ENCODE results near the gene H2AZ1. TPM values are rescaled to one million over a fixed set of nuclear protein-coding genes. Genes with fewer than 3 reads are reported as not detected.

The H2AZ1 gene
- total and polyA plus RNA-seq, 9 of the 15 experiments (the other 6 are each of a cell fraction or from before 2014, with no cell fraction given) = 605 to 4,380 (median 768) TPM

- TF ChIP-seq PHB (CRISPR knock-in tag; IDR thresholded peaks at IDR 0.05) = no peak
Observed at GRCh38 chr4:99986792-99987191, 36.7 kb upstream of the H2AZ1 start (continued).

- Histone ChIP-seq H3K27me3 (ENCODE audit: control insufficient read depth in 2 of 2, insufficient read depth in 2 of 2, low read length in 2 of 2) (no peaks in the 10 kb centered on the region), H3K9me1 (ENCODE audit: control insufficient read depth, insufficient read depth, low read length) (no peaks in the 10 kb centered on the region), H3K27ac (ENCODE audit: extremely low read depth, low read depth, low read length) (no peak overlapping the region), H3K79me2 (ENCODE audit: control insufficient read depth, insufficient read depth, low read length) (no peaks in the 10 kb centered on the region), H3K4me3 (no peak overlapping the region), H3K36me3 (ENCODE audit: control insufficient read depth, insufficient read depth, low read length) (no peaks in the 10 kb centered on the region), H3K9me3 (replicated peaks; ENCODE audit: control insufficient read depth, insufficient read depth, low read depth, low read length) (no peaks in the 10 kb centered on the region), H2AFZ (ENCODE audit: low read depth, low read length) (no peak overlapping the region), H4K20me1 (replicated peaks; ENCODE audit: control insufficient read depth, insufficient read depth, low read length) (no peaks in the 10 kb centered on the region), H3K4me1 (replicated peaks in 1 of 2; ENCODE audit: control insufficient read depth in 2 of 2, insufficient read depth in 2 of 2, low read length in 2 of 2) (no peaks in the 10 kb centered on the region), H3K4me2 (ENCODE audit: insufficient read depth, low read length) (no peak overlapping the region), H3K9ac (ENCODE audit: insufficient read depth in 1 of 2, low read depth in 2 of 2, low read length in 2 of 2) (no peak overlapping the region)
- in situ Hi-C loops (cut with MboI) (no loop called here), intact Hi-C loops (cut with micrococcal nuclease) (no loop called here)
- FAIRE-seq (no peak), DNase-seq (ENCODE audit: extremely low read depth in 1 of 4, low spot score in 3 of 4) (no peak), ATAC-seq (no peak)
- ChIA-PET POLR2A (no interaction called here), CTCF (ENCODE audit: low intra/inter-chr PET ratio) (no interaction called here)
- no TSS peak for BruUV-seq (replicated peaks)
- TF ChIP-seq ZNF511 (CRISPR knock-in tag; IDR thresholded peaks at IDR 0.05) (no peak), CBX1 (IDR thresholded peaks at IDR 0.05; ENCODE audit: low read depth) (no peak), ZNF212 (CRISPR knock-in tag; IDR thresholded peaks at IDR 0.05) (no peak), ETV1 (tag; conservative IDR thresholded peaks at IDR 0.05; ENCODE audit: low read depth) (no peak), ELF4 (CRISPR knock-in tag; IDR thresholded peaks at IDR 0.05) (no peak), ZNF830 (CRISPR knock-in tag; IDR thresholded peaks at IDR 0.05) (no peak), ZBTB7A (IDR thresholded peaks at IDR 0.05; ENCODE audit: borderline replicate concordance, control insufficient read depth, low read depth, low read length) (no peak), JUNB (CRISPR knock-in tag; conservative IDR thresholded peaks at IDR 0.05) (no peak), NFRKB (IDR thresholded peaks at IDR 0.05; ENCODE audit: low read depth) (no peak), JUN (IDR thresholded peaks at IDR 0.05; ENCODE audit: borderline replicate concordance, low read depth, low read length) (no peak), JUN (CRISPR knock-in tag; IDR thresholded peaks at IDR 0.05; ENCODE audit: borderline replicate concordance) (no peak), HDAC2 (IDR thresholded peaks at IDR 0.05) (no peak), ZNF197 (CRISPR knock-in tag; IDR thresholded peaks at IDR 0.05; ENCODE audit: low read depth) (no peak), ID3 (CRISPR knock-in tag; IDR thresholded peaks at IDR 0.05) (no peak), ID3 (tag; IDR thresholded peaks at IDR 0.05) (no peak), ZNF324 (CRISPR knock-in tag; IDR thresholded peaks at IDR 0.05) (no peak), ZNF764 (CRISPR knock-in tag; IDR thresholded peaks at IDR 0.05; ENCODE audit: low read depth) (no peak), MAFG (tag; conservative IDR thresholded peaks at IDR 0.05) (no peak), IRF9 (tag; IDR thresholded peaks at IDR 0.05) (no peak), ARID2 (IDR thresholded peaks at IDR 0.05) (no peak)
- WGBS (ENCODE audit: insufficient coverage, low coverage, missing lambda C conversion rate) = 0% methylated on average over 4 of the region's 4 CpGs
Observed at GRCh38 chr4:99983289-99983943, 33.3 kb upstream of the H2AZ1 start.

Data from K562 (cell line).